Spleen (tissue), 13 donors: Measurements from ENCODE around the gene CCDC92B. TPM values are rescaled to one million over a fixed set of nuclear protein-coding genes. Genes with fewer than 3 reads are reported as not detected.
A peak's percentile ranks its signal among the peaks of the same experiment; 100 is the strongest.

ENCODE experiments used
- DNase-seq: peaks from one replicate; pipeline ENCODE4 v3.0.0-alpha.2; 2020
- H3K27ac ChIP-seq, 8 donors: fragments of 200-600 bp; sonication (generic) in 7 of 8; 1 replicate in 4 of 8; 2 replicates in 4 of 8; pipeline versions ENCODE4 v1.5.0 to v1.8.0; 2016 to 2021; ENCODE audit warnings: inconsistent platforms in 4 of 8, mild to moderate bottlenecking in 4 of 8, moderate library complexity in 1 of 8
- H3K27me3 ChIP-seq, 7 donors: fragments of 200-600 bp; sonication (generic) in 6 of 7; replicated peaks in 1 of 7; 1 replicate in 4 of 7; 2 replicates in 3 of 7; pipeline versions ENCODE4 v1.5.0 to v1.8.0; 2016 to 2021; ENCODE audit warnings: inconsistent platforms in 3 of 7, mild to moderate bottlenecking in 1 of 7
- H3K36me3 ChIP-seq, 6 donors: fragments of 200-600 bp; sonication (generic) in 5 of 6; 1 replicate in 4 of 6; 2 replicates in 2 of 6; pipeline versions ENCODE4 v1.5.0 to v1.8.0; 2016 to 2021; ENCODE audit warnings: inconsistent platforms in 2 of 6
- H3K4me1 ChIP-seq, 6 donors: fragments of 200-600 bp; sonication (generic) in 5 of 6; 1 replicate in 3 of 6; 2 replicates in 3 of 6; pipeline versions ENCODE4 v1.5.0 to v1.8.0; 2016 to 2021; ENCODE audit warnings: inconsistent platforms in 3 of 6
- H3K4me3 ChIP-seq, 8 donors: fragments of 200-600 bp; sonication (generic) in 7 of 8; 1 replicate in 4 of 8; 2 replicates in 4 of 8; pipeline versions ENCODE4 v1.5.0 to v1.8.0; 2016 to 2021; ENCODE audit warnings: inconsistent platforms in 4 of 8, mild to moderate bottlenecking in 4 of 8, moderate library complexity in 2 of 8
- H3K9me3 ChIP-seq, 8 donors: fragments of 200-600 bp; sonication (generic) in 7 of 8; 1 replicate in 4 of 8; 2 replicates in 4 of 8; pipeline versions ENCODE4 v1.5.0 to v1.8.0; 2016 to 2021; ENCODE audit warnings: inconsistent platforms in 4 of 8
- POLR2A ChIP-seq, 3 donors: fragments of 450-650 bp; IDR thresholded peaks; one replicate each; pipeline ENCODE4 v1.5.1; 2017; ENCODE audit warnings: antibody characterized with exemption in 3 of 3, mild to moderate bottlenecking in 1 of 3
- POLR2AphosphoS5 ChIP-seq, 3 donors: sonication (generic); formaldehyde crosslinking; IDR thresholded peaks; one replicate each; pipeline ENCODE4 v1.5.1; 2017; ENCODE audit warnings: antibody characterized with exemption in 3 of 3
- WGBS, 5 donors: extraction: QIAGEN DNeasy Blood & Tissue Kit in 3 of 5; methylation state at CpG; one replicate each; pipeline versions ENCODE4 v1.1.5 to v1.1.7; 2013 to 2018; 5-methylcytosine and 5-hydroxymethylcytosine counted together
- intact Hi-C: fragments of 100-400 bp; cut with DNase I; formaldehyde crosslinking; loops from one replicate; pipeline ENCODE4 v1.15.0; 2023; ENCODE audit warnings: low total_unique reads
- long read RNA-seq, 2 donors: transcript quantifications; one replicate each; lab custom pipeline, GENCODE V29; 2026
- polyA plus RNA-seq, 3 donors: library from polyadenylated mRNA; stranded (reverse); fragments of 200-250 nt; gene quantifications; one replicate each; pipeline ENCODE4 v1.2.1, GENCODE V29; 2013
- total RNA-seq, 7 donors: library from RNA; depleted of rRNA in 3 of 7; stranded (reverse); fragments of >200 nt in 3 of 7; fragmentation: NEBNext Ultra II Directional in 4 of 7; extraction: Animal tissue kit (Norgen Biotek cat#: 25700) in 4 of 7; gene quantifications; one replicate each; pipeline versions ENCODE4 v1.1.0 to v1.2.1, GENCODE V29; 2016 to 2021
- TF ChIP-seq, protein P1 (sequence below), 11 experiments: fragments of 200-600 bp in 7 of 11; fragments of 450-650 bp in 4 of 11; sonication (generic) in 4 of 11; IDR thresholded peaks in 8 of 11; conservative IDR thresholded peaks in 3 of 11; 1 replicate in 7 of 11; 2 replicates in 4 of 11; pipeline versions ENCODE4 v1.4.0 to v1.8.0; 2016 to 2021; ENCODE audit warnings: antibody characterized with exemption in 11 of 11, inconsistent platforms in 4 of 11, mild to moderate bottlenecking in 1 of 11
- donor health status: healthy with polysubstance abuse.
- donor health status: DM: no; HTN: no; CAD: no; lungs with moderate emphysema.
- donor health status: DM: no; HTN: no; CAD: no.
- donor health status: Bipolar disorder and iron deficiency.
- donor health status: healthy.
- donor health status: DM: no; HTN: no; CAD: no.
- donor health status: DM: yes; HTN: yes; CAD: no.

Gene CCDC92B
- total RNA-seq (under 1 TPM in 4 of 7 donors, not detected in 3; 0.14 to 0.26 (median 0.22) TPM), polyA plus RNA-seq (under 1 TPM; 0.03 to 0.20 (median 0.06) TPM)
- long read RNA-seq, donor 1 = 0 reads
- long read RNA-seq, donor 2 = 0 reads

DNA sequence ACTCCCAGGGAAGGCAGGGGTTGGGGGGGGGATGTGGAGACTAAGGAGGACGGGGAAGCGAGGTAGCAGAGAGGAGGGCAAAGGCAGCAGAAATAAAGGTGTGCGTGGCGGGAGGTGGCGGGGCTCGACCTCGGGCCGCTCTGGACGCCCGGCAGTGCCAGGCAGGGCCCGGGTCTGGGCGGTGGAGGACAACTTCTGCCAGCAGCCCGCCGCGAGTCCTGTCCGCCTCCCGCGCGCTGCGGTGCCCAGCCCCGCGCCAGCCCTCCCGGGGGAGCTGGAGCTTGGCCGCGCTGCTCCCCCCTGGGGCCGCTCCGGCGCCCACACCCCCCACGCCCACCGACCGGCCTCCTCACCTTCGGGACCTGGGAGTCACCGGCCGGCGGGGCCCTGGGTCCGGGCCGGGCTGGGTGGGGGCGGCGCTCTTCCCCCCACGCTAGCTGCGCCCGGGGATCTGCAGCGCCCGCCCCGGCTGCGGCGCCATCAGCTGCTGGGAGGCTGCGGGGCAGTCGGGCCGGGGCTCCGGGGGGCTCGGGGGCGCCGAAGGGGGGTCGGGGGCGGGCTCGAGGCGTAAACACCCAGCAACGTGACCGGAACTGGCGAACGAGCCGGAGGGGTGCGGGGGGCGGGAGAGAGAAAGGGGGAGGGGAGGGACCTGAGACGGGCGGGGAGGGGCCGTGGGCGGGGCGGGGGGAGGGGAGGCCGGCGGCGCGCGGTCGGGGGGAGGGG lies at the start of gene CCDC92B:
Gene CCDC92B, minus strand, starts transcription at position 595 of the 726 bp plus-strand sequence. CDS start 14,507 bp downstream, outside the sequence.
- no peak for TF ChIP-seq POLR2A (IDR thresholded peaks at IDR 0.05)
- TF ChIP-seq POLR2AphosphoS5 (IDR thresholded peaks at IDR 0.05) = no peak
- TF ChIP-seq, protein P1, sequence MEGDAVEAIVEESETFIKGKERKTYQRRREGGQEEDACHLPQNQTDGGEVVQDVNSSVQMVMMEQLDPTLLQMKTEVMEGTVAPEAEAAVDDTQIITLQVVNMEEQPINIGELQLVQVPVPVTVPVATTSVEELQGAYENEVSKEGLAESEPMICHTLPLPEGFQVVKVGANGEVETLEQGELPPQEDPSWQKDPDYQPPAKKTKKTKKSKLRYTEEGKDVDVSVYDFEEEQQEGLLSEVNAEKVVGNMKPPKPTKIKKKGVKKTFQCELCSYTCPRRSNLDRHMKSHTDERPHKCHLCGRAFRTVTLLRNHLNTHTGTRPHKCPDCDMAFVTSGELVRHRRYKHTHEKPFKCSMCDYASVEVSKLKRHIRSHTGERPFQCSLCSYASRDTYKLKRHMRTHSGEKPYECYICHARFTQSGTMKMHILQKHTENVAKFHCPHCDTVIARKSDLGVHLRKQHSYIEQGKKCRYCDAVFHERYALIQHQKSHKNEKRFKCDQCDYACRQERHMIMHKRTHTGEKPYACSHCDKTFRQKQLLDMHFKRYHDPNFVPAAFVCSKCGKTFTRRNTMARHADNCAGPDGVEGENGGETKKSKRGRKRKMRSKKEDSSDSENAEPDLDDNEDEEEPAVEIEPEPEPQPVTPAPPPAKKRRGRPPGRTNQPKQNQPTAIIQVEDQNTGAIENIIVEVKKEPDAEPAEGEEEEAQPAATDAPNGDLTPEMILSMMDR (IDR thresholded peaks at IDR 0.05 in 8 of 11, conservative IDR thresholded peaks at IDR 0.05 in 3 of 11) = no peak
- H3K27ac ChIP-seq = no peak within 1 kb of the TSS
- peaks cover 0 to 100% (median 27%) of the 10 kb centered on the region in 7 donors for H3K27me3 ChIP-seq
- DNase-seq = no peak
- peaks cover 0 to 14% (median 7%) of the 10 kb centered on the region in 6 donors for H3K4me1 ChIP-seq
- H3K9me3 ChIP-seq = no peaks in the 10 kb centered on the region
- WGBS, 5 donors = 6 to 17% (median 10%) methylated on average over 12 to 68 of the region's 76 CpGs
- intact Hi-C loops = no loop called here
- peak within 1 kb of the TSS in 3 of 8 donors; percentile 7 to 46 (median 17) for H3K4me3 ChIP-seq
- no peaks in the 10 kb centered on the region for H3K36me3 ChIP-seq

DNA sequence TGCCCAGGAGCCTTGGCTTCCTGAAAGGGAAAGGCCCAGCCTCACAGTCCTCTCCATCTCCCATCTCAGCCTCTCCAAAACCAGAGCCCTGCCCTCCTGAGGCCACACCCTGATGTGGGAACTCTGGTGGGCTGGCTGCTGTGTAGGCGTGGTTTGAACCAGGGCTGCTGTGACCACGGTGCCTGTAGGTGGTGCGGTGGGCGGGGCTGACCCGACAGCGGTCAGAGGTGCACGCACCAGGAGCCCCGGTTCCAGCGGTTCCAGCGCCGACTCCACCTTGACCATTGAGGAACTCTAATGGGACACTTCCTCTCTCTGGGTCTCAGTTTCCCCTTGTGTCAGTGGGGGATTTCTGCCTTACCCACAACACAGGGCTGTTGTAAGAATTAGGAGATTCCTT lies 49.2 kb upstream of the CCDC92B start:
- peaks cover 0 to 61% (median 0%) of the 10 kb centered on the region in 7 donors for H3K27me3 ChIP-seq
- H3K27ac ChIP-seq = peak overlapping the region in 1 of 8 donors; percentile 16
- H3K9me3 ChIP-seq = no peaks in the 10 kb centered on the region
- TF ChIP-seq POLR2AphosphoS5 (IDR thresholded peaks at IDR 0.05) (no peak), POLR2A (IDR thresholded peaks at IDR 0.05) (no peak)
- TF ChIP-seq, protein P1 (IDR thresholded peaks at IDR 0.05 in 8 of 11, conservative IDR thresholded peaks at IDR 0.05 in 3 of 11) = no peak
- DNase-seq = peak; percentile 78
- intact Hi-C loops = no loop called here
- peaks cover 0 to 25% (median 0%) of the 10 kb centered on the region in 6 donors for H3K36me3 ChIP-seq
- no peak overlapping the region for H3K4me3 ChIP-seq
- H3K4me1 ChIP-seq = peaks cover 11 to 79% (median 53%) of the 10 kb centered on the region in 6 donors
- WGBS, 5 donors = 19 to 75% (median 60%) methylated on average over 7 to 11 of the region's 11 CpGs

DNA sequence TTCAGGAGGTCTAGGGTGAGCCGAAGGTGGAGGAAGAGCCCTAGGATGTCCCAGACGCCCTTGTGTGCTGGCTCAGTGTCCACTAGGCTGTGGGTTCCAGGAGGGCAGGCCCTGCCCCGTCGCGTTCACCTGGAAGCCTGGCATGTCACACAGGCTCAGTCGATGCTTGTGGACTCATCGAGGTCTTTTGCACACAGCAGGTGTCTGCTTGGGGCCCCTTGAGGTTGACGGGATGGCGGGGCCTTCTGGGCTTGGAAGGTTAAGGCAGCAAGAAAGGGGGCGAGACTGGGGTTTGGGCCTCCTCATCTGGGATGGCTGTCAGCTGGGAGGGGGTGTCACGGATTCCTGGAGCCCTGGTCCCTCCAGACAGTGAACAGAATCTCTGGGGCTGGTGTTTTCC lies 48.7 kb upstream of the CCDC92B start:
- H3K9me3 ChIP-seq = no peaks in the 10 kb centered on the region
- peak; percentile 68 for DNase-seq
- peaks cover 0 to 22% (median 0%) of the 10 kb centered on the region in 6 donors for H3K36me3 ChIP-seq
- intact Hi-C loops = no loop called here
- 80 to 87% (median 83%) methylated on average over 6 to 11 of the region's 11 CpGs for WGBS, 5 donors
- TF ChIP-seq, protein P1 (IDR thresholded peaks at IDR 0.05 in 8 of 11, conservative IDR thresholded peaks at IDR 0.05 in 3 of 11) = no peak
- TF ChIP-seq POLR2A (IDR thresholded peaks at IDR 0.05) (no peak), POLR2AphosphoS5 (IDR thresholded peaks at IDR 0.05) (no peak)
- peaks cover 0 to 66% (median 0%) of the 10 kb centered on the region in 7 donors for H3K27me3 ChIP-seq
- H3K27ac ChIP-seq = peak overlapping the region in 2 of 8 donors; percentile 83 to 89
- peak overlapping the region in 2 of 8 donors; percentile 52 to 77 for H3K4me3 ChIP-seq
- peaks cover 11 to 80% (median 58%) of the 10 kb centered on the region in 6 donors for H3K4me1 ChIP-seq

DNA sequence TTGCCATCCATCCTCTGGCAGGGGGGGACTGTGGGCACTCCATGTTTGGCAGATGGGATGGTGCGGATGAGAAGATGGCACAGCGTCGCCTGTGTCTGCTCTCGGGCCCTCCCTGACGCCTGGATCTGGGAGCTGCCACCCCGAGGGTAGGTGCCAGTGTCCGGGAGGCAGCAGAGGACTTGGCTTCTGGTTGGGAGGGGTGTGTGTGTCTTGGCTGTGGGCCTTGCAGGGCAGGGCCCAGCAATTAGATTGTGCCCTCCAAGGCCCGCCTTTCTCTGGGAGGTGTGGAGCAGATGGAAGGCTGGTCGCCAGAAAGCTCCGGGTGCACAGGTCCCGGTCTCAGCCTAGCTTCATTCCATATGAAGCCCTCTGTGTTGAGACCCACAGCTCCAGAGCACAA lies 48.2 kb upstream of the CCDC92B start:
- H3K9me3 ChIP-seq = no peaks in the 10 kb centered on the region
- H3K36me3 ChIP-seq = peaks cover 0 to 20% (median 0%) of the 10 kb centered on the region in 6 donors
- peak overlapping the region in 4 of 8 donors; percentile 58 to 89 (median 85) for H3K27ac ChIP-seq
- WGBS, 5 donors = 63 to 77% (median 66%) methylated on average over 11 of the region's 11 CpGs
- TF ChIP-seq POLR2AphosphoS5 (IDR thresholded peaks at IDR 0.05) (no peak), POLR2A (IDR thresholded peaks at IDR 0.05) (no peak)
- TF ChIP-seq, protein P1 (IDR thresholded peaks at IDR 0.05 in 8 of 11, conservative IDR thresholded peaks at IDR 0.05 in 3 of 11) = no peak
- peaks cover 0 to 71% (median 0%) of the 10 kb centered on the region in 7 donors for H3K27me3 ChIP-seq
- peaks cover 12 to 80% (median 63%) of the 10 kb centered on the region in 6 donors for H3K4me1 ChIP-seq
- intact Hi-C loops = no loop called here
- DNase-seq = peak; percentile 73
- peak overlapping the region in 6 of 8 donors; percentile 37 to 77 (median 48) for H3K4me3 ChIP-seq
